Measurements from ENCODE around the gene TENT5A. TPM values are rescaled to one million over a fixed set of nuclear protein-coding genes. Genes with fewer than 3 reads are reported as not detected.
A peak's percentile ranks its signal among the peaks of the same experiment; 100 is the strongest.

The TENT5A gene
- total RNA-seq, 4 donors from 2014 or later = 5.6 to 42.1 (median 34.2) TPM

DNA sequence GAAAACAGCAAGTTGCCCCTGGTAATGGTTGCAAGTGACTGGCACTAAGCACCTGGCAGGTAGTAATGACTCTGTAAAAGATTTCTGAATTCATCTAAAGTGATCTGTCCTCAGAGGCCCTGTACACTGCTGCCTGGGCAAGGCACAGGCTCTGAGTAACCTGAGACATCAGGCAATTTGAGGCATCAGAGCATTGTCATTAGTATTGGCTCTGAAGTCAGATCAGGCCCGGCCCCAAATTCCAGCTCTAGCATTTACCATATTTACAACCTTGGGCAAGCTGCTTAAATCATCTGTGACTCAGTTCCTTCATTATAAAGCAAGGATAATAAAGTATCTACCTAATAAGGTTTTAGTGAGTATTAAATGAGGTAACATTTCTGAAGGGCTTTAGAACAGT lies 17.3 kb upstream of the TENT5A start:
- TF ChIP-seq POLR2AphosphoS5 (IDR thresholded peaks at IDR 0.05) (no peak), EP300 (IDR thresholded peaks at IDR 0.05; ENCODE audit: low read depth) (no peak), POLR2A (IDR thresholded peaks at IDR 0.05) (no peak)
- TF ChIP-seq, protein P1, sequence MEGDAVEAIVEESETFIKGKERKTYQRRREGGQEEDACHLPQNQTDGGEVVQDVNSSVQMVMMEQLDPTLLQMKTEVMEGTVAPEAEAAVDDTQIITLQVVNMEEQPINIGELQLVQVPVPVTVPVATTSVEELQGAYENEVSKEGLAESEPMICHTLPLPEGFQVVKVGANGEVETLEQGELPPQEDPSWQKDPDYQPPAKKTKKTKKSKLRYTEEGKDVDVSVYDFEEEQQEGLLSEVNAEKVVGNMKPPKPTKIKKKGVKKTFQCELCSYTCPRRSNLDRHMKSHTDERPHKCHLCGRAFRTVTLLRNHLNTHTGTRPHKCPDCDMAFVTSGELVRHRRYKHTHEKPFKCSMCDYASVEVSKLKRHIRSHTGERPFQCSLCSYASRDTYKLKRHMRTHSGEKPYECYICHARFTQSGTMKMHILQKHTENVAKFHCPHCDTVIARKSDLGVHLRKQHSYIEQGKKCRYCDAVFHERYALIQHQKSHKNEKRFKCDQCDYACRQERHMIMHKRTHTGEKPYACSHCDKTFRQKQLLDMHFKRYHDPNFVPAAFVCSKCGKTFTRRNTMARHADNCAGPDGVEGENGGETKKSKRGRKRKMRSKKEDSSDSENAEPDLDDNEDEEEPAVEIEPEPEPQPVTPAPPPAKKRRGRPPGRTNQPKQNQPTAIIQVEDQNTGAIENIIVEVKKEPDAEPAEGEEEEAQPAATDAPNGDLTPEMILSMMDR (IDR thresholded peaks at IDR 0.05) = no peak
- H3K4me1 ChIP-seq = peaks cover 0 to 26% (median 15%) of the 10 kb centered on the region in 4 donors
- 71 to 94% methylated on average over 1 of the region's 1 CpG for WGBS, 2 donors (ENCODE audit: low coverage in 1 of 2)
- no peaks in the 10 kb centered on the region for H3K27me3 ChIP-seq
- no peaks in the 10 kb centered on the region for H3K9me3 ChIP-seq
- in situ Hi-C loops (cut with MboI; ENCODE audit: low pct_ligation_motif_present in 1 of 4, low pct_unique_long_range_greater_than_20kb in 1 of 4, low sequenced_read_pairs in 3 of 4) = loop anchor here in 1 of 4 donors (25.0 kb wide), 2 partner anchors 1158 to 1633 kb away; no protein-coding TSS in a partner anchor
- H3K36me3 ChIP-seq = no peaks in the 10 kb centered on the region
- no peak overlapping the region for H3K4me3 ChIP-seq
- H3K27ac ChIP-seq = no peak overlapping the region
- intact Hi-C loops (cut with DNase I; ENCODE audit: low total_unique reads) = no loop called here
- DNase-seq = no peak

GRCh38 chr6:81768150-81768942 lies 15.9 kb upstream of the TENT5A start:
- no peak overlapping the region for H3K27ac ChIP-seq
- no peaks in the 10 kb centered on the region for H3K36me3 ChIP-seq
- no peaks in the 10 kb centered on the region for H3K9me3 ChIP-seq
- no peak for DNase-seq
- H3K4me3 ChIP-seq = no peak overlapping the region
- no peaks in the 10 kb centered on the region for H3K27me3 ChIP-seq
- TF ChIP-seq EP300 (IDR thresholded peaks at IDR 0.05; ENCODE audit: low read depth) (no peak), POLR2A (IDR thresholded peaks at IDR 0.05) (no peak), POLR2AphosphoS5 (IDR thresholded peaks at IDR 0.05) (no peak)
- TF ChIP-seq, protein P1 (IDR thresholded peaks at IDR 0.05) = no peak
- H3K4me1 ChIP-seq = peaks cover 0 to 20% (median 11%) of the 10 kb centered on the region in 4 donors
- intact Hi-C loops (cut with DNase I; ENCODE audit: low total_unique reads) = no loop called here
- 40 to 64% methylated on average over 1 to 2 of the region's 2 CpGs for WGBS, 2 donors (ENCODE audit: low coverage in 1 of 2)
- in situ Hi-C loops (cut with MboI; ENCODE audit: low pct_ligation_motif_present in 1 of 4, low pct_unique_long_range_greater_than_20kb in 1 of 4, low sequenced_read_pairs in 3 of 4) = loop anchor here in 1 of 4 donors (25.0 kb wide), 2 partner anchors 1156 to 1631 kb away; no protein-coding TSS in a partner anchor

GRCh38 chr6:81767163-81767891 lies 14.8 kb upstream of the TENT5A start:
- peaks cover 0 to 20% (median 11%) of the 10 kb centered on the region in 4 donors for H3K4me1 ChIP-seq
- DNase-seq = peak; percentile 33
- 61 to 63% methylated on average over 3 to 4 of the region's 4 CpGs for WGBS, 2 donors (ENCODE audit: low coverage in 1 of 2)
- in situ Hi-C loops (cut with MboI; ENCODE audit: low pct_ligation_motif_present in 1 of 4, low pct_unique_long_range_greater_than_20kb in 1 of 4, low sequenced_read_pairs in 3 of 4) = loop anchor here in 1 of 4 donors (25.0 kb wide), 2 partner anchors 1155 to 1630 kb away; no protein-coding TSS in a partner anchor
- no peak overlapping the region for H3K4me3 ChIP-seq
- intact Hi-C loops (cut with DNase I; ENCODE audit: low total_unique reads) = no loop called here
- H3K9me3 ChIP-seq = no peaks in the 10 kb centered on the region
- TF ChIP-seq POLR2AphosphoS5 (IDR thresholded peaks at IDR 0.05) = no peak
- TF ChIP-seq EP300 (IDR thresholded peaks at IDR 0.05; ENCODE audit: low read depth) = no peak
- no peak for TF ChIP-seq POLR2A (IDR thresholded peaks at IDR 0.05)
- TF ChIP-seq, protein P1 (IDR thresholded peaks at IDR 0.05) = no peak
- no peaks in the 10 kb centered on the region for H3K36me3 ChIP-seq
- H3K27ac ChIP-seq = peak overlapping the region in 1 of 4 donors; percentile 2
- H3K27me3 ChIP-seq = no peaks in the 10 kb centered on the region

DNA sequence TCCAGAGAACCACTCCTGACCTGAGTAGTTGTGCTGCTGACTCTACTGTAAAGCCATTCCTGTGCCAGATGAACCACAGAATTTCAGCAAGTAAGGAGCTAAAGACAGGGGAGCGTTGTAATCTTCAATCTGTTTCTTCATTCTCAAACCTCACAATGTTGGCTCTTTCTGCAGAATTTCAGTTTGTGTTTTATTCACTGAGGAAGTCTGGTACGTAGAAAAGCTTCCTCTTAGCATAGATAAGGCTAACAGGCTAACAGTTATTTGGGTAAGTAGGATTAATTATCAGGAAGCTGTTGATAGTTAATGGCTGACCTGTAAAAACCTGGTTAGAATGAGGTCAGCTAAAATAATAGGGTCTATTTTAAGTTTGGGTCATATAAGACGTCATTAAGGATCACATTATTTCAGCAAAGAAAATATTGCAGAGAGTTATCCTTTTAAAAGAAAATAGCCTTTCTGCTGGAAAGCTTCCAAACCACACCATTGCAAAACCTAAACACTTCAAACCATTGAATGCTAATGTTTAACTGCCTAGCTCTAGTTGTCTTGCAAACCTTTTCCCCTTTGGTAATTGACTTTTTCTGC lies 14.1 kb upstream of the TENT5A start:
- intact Hi-C loops (cut with DNase I; ENCODE audit: low total_unique reads) (no loop called here), in situ Hi-C loops (cut with MboI; ENCODE audit: low pct_ligation_motif_present in 1 of 4, low pct_unique_long_range_greater_than_20kb in 1 of 4, low sequenced_read_pairs in 3 of 4) (loop anchor here in 1 of 4 donors (25.0 kb wide), 2 partner anchors 1154 to 1629 kb away; no protein-coding TSS in a partner anchor)
- DNase-seq = no peak
- no peaks in the 10 kb centered on the region for H3K27me3 ChIP-seq
- H3K9me3 ChIP-seq = no peaks in the 10 kb centered on the region
- 18 to 20% methylated on average over 3 of the region's 3 CpGs for WGBS, 2 donors (ENCODE audit: low coverage in 1 of 2)
- H3K27ac ChIP-seq = peak overlapping the region in 2 of 4 donors; percentile 2 to 35
- H3K4me1 ChIP-seq = peaks cover 0 to 20% (median 11%) of the 10 kb centered on the region in 4 donors
- TF ChIP-seq POLR2A (IDR thresholded peaks at IDR 0.05) = no peak
- no peak overlapping the region for H3K4me3 ChIP-seq
- H3K36me3 ChIP-seq = no peaks in the 10 kb centered on the region
